ENCODE measurements around the gene PRSS21. TPM values are rescaled to one million over a fixed set of nuclear protein-coding genes. Genes with fewer than 3 reads are reported as not detected.

PRSS21 gene
- total RNA-seq, 1 experiment from 2014 or later = 1.5 TPM

GRCh38 chr16:2825906-2826305 lies 8.9 kb downstream of the PRSS21 start:
- CTCF ChIA-PET = interaction anchor here (0.6 to 2.4 kb wide), 5 partner anchors 13 to 42 kb away, joined by 3 to 11 read pairs (median 5); partner anchors contain the start of gene PRSS41
- ATAC-seq (no peak), DNase-seq (ENCODE audit: low spot score) (no peak)
- no peak overlapping the region for H3K27ac Mint-ChIP-seq
- POLR2A ChIA-PET = no interaction called here
- no peak for TF ChIP-seq ZNF263 (CRISPR knock-in tag; IDR thresholded peaks at IDR 0.05; ENCODE audit: low read depth)
- TF ChIP-seq, protein P1, sequence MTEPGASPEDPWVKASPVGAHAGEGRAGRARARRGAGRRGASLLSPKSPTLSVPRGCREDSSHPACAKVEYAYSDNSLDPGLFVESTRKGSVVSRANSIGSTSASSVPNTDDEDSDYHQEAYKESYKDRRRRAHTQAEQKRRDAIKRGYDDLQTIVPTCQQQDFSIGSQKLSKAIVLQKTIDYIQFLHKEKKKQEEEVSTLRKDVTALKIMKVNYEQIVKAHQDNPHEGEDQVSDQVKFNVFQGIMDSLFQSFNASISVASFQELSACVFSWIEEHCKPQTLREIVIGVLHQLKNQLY (CRISPR knock-in tag; IDR thresholded peaks at IDR 0.05) = no peak
- no peak for TF ChIP-seq CDX4 (CRISPR knock-in tag; IDR thresholded peaks at IDR 0.05; ENCODE audit: borderline replicate concordance)
- TF ChIP-seq, protein P2, sequence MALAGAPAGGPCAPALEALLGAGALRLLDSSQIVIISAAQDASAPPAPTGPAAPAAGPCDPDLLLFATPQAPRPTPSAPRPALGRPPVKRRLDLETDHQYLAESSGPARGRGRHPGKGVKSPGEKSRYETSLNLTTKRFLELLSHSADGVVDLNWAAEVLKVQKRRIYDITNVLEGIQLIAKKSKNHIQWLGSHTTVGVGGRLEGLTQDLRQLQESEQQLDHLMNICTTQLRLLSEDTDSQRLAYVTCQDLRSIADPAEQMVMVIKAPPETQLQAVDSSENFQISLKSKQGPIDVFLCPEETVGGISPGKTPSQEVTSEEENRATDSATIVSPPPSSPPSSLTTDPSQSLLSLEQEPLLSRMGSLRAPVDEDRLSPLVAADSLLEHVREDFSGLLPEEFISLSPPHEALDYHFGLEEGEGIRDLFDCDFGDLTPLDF (CRISPR knock-in tag; IDR thresholded peaks at IDR 0.05) = no peak
- no peak for TF ChIP-seq FOXP1 (CRISPR knock-in tag; IDR thresholded peaks at IDR 0.05; ENCODE audit: borderline replicate concordance)
- TF ChIP-seq ZNF416 (CRISPR knock-in tag; IDR thresholded peaks at IDR 0.05) = no peak
- no peak for TF ChIP-seq ZNF396 (CRISPR knock-in tag; IDR thresholded peaks at IDR 0.05; ENCODE audit: borderline replicate concordance)
- TF ChIP-seq ZNF138 (CRISPR knock-in tag; conservative IDR thresholded peaks at IDR 0.05) = no peak
- no peak for TF ChIP-seq NR3C1 (CRISPR knock-in tag; conservative IDR thresholded peaks at IDR 0.05; ENCODE audit: low read depth)
- no peak for TF ChIP-seq EMX1 (CRISPR knock-in tag; IDR thresholded peaks at IDR 0.05)
- TF ChIP-seq ZNF232 (CRISPR knock-in tag; IDR thresholded peaks at IDR 0.05) = no peak
- TF ChIP-seq ZNF512 (CRISPR knock-in tag; IDR thresholded peaks at IDR 0.05; ENCODE audit: borderline replicate concordance) = no peak
- TF ChIP-seq OVOL2 (CRISPR knock-in tag; IDR thresholded peaks at IDR 0.05; ENCODE audit: borderline replicate concordance) = no peak
- TF ChIP-seq TP53 (CRISPR knock-in tag; IDR thresholded peaks at IDR 0.05) = no peak
- TF ChIP-seq PRRX2 (CRISPR knock-in tag; IDR thresholded peaks at IDR 0.05) = no peak
- no peak for TF ChIP-seq ZNF317 (CRISPR knock-in tag; IDR thresholded peaks at IDR 0.05; ENCODE audit: borderline replicate concordance, low read depth)
- H3K9me3 Mint-ChIP-seq = no peaks in the 10 kb centered on the region
- H3K36me3 Mint-ChIP-seq = no peaks in the 10 kb centered on the region
- H3K4me1 Mint-ChIP-seq = no peaks in the 10 kb centered on the region
- H3K4me3 Mint-ChIP-seq = no peak overlapping the region
- H3K27me3 Mint-ChIP-seq (ENCODE audit: low read depth) = no peaks in the 10 kb centered on the region

DNA sequence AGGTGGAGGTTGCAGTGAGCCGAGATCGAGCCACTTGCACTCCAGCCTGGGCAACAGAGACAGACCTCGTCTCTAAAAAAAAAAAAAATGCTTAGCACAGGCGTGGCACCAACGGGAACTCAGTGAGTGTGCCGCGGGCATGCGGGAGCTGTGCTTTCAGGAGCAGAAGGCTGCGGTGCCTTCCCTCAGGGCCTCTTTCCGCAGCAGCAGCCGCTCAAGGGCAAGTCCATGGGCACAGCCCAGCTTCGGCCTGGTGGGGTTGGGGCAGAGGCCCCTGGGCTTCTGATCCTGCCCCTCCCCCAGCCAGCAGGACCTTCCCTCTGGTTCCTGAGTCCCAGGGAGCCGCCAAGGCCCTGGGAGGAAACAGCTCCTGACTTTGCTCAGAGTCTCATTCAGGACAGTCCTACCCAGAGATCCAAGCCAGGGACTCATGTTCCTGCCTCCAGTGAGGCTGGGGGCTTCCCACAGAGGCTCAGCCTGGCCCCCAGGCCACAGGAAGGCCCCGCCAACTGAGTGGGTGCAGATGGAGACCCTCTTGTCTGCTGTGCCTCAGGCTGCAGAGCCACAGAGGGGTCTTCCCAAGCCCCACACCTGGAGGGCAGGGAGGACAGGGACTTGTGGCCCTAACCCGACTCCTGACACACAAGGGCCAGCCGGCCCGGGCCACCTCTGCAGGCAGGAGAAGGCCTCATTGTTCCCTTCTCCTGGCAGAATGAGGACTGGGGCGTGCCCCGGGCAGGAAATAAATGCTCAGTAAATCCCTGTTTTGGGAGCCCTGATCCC lies 9.7 kb downstream of the PRSS21 start:
- H3K27ac Mint-ChIP-seq = no peak overlapping the region
- no peaks in the 10 kb centered on the region for H3K36me3 Mint-ChIP-seq
- H3K4me3 Mint-ChIP-seq = no peak overlapping the region
- H3K4me1 Mint-ChIP-seq = no peaks in the 10 kb centered on the region
- CTCF ChIA-PET = interaction anchor here (1.0 to 2.4 kb wide), 6 partner anchors 13 to 57 kb away, joined by 3 to 11 read pairs (median 4); partner anchors contain the start of genes FLYWCH2 and PRSS41
- DNase-seq (ENCODE audit: low spot score) (no peak), ATAC-seq (no peak)
- H3K27me3 Mint-ChIP-seq (ENCODE audit: low read depth) = no peaks in the 10 kb centered on the region
- H3K9me3 Mint-ChIP-seq = no peaks in the 10 kb centered on the region
- POLR2A ChIA-PET = no interaction called here
- TF ChIP-seq, protein P3, sequence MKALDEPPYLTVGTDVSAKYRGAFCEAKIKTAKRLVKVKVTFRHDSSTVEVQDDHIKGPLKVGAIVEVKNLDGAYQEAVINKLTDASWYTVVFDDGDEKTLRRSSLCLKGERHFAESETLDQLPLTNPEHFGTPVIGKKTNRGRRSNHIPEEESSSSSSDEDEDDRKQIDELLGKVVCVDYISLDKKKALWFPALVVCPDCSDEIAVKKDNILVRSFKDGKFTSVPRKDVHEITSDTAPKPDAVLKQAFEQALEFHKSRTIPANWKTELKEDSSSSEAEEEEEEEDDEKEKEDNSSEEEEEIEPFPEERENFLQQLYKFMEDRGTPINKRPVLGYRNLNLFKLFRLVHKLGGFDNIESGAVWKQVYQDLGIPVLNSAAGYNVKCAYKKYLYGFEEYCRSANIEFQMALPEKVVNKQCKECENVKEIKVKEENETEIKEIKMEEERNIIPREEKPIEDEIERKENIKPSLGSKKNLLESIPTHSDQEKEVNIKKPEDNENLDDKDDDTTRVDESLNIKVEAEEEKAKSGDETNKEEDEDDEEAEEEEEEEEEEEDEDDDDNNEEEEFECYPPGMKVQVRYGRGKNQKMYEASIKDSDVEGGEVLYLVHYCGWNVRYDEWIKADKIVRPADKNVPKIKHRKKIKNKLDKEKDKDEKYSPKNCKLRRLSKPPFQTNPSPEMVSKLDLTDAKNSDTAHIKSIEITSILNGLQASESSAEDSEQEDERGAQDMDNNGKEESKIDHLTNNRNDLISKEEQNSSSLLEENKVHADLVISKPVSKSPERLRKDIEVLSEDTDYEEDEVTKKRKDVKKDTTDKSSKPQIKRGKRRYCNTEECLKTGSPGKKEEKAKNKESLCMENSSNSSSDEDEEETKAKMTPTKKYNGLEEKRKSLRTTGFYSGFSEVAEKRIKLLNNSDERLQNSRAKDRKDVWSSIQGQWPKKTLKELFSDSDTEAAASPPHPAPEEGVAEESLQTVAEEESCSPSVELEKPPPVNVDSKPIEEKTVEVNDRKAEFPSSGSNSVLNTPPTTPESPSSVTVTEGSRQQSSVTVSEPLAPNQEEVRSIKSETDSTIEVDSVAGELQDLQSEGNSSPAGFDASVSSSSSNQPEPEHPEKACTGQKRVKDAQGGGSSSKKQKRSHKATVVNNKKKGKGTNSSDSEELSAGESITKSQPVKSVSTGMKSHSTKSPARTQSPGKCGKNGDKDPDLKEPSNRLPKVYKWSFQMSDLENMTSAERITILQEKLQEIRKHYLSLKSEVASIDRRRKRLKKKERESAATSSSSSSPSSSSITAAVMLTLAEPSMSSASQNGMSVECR (CRISPR knock-in tag; IDR thresholded peaks at IDR 0.05; ENCODE audit: borderline replicate concordance) = no peak
- TF ChIP-seq SMAD4 (CRISPR knock-in tag; IDR thresholded peaks at IDR 0.05) (no peak), CTCF (IDR thresholded peaks at IDR 0.05) (no peak)
- TF ChIP-seq, protein P4, sequence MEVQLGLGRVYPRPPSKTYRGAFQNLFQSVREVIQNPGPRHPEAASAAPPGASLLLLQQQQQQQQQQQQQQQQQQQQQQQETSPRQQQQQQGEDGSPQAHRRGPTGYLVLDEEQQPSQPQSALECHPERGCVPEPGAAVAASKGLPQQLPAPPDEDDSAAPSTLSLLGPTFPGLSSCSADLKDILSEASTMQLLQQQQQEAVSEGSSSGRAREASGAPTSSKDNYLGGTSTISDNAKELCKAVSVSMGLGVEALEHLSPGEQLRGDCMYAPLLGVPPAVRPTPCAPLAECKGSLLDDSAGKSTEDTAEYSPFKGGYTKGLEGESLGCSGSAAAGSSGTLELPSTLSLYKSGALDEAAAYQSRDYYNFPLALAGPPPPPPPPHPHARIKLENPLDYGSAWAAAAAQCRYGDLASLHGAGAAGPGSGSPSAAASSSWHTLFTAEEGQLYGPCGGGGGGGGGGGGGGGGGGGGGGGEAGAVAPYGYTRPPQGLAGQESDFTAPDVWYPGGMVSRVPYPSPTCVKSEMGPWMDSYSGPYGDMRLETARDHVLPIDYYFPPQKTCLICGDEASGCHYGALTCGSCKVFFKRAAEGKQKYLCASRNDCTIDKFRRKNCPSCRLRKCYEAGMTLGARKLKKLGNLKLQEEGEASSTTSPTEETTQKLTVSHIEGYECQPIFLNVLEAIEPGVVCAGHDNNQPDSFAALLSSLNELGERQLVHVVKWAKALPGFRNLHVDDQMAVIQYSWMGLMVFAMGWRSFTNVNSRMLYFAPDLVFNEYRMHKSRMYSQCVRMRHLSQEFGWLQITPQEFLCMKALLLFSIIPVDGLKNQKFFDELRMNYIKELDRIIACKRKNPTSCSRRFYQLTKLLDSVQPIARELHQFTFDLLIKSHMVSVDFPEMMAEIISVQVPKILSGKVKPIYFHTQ (CRISPR knock-in tag; IDR thresholded peaks at IDR 0.05) = no peak
- TF ChIP-seq, protein P5, sequence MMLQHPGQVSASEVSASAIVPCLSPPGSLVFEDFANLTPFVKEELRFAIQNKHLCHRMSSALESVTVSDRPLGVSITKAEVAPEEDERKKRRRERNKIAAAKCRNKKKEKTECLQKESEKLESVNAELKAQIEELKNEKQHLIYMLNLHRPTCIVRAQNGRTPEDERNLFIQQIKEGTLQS (CRISPR knock-in tag; conservative IDR thresholded peaks at IDR 0.05) = no peak

Data from WTC11 (cell line).